OCI-LY1 (cell line): ENCODE data around the gene GPR45.

ENCODE experiments used
- H2AFZ ChIP-seq: fragments of 200-600 bp; sonication (generic), shearing (Covaris generic); 2 replicates; pipeline ENCODE4 v1.6.0; 2014; ENCODE audit warnings: antibody characterized with exemption, mild to moderate bottlenecking, low read length
- H3F3A ChIP-seq: fragments of 200-600 bp; sonication (generic), shearing (Covaris generic); 2 replicates; pipeline ENCODE4 v1.6.0; 2014; ENCODE audit warnings: mild to moderate bottlenecking, antibody characterized with exemption, low read length, moderate library complexity; ENCODE audit not compliant: insufficient read depth
- H3K27ac ChIP-seq: fragments of 200-600 bp; sonication (generic); 2 replicates; pipeline ENCODE4 v1.5.1; 2014; ENCODE audit warnings: low read length, mixed run types, mild to moderate bottlenecking, low read depth; ENCODE audit not compliant: poor library complexity, severe bottlenecking
- H3K27me3 ChIP-seq: fragments of 200-600 bp; sonication (generic); 2 replicates; pipeline ENCODE4 v1.6.0; 2014; ENCODE audit warnings: antibody characterized with exemption, mild to moderate bottlenecking, low read length, moderate library complexity; ENCODE audit not compliant: insufficient read depth
- H3K36me3 ChIP-seq: fragments of 200-600 bp; sonication (generic); 2 replicates; pipeline ENCODE4 v1.6.1; 2014; ENCODE audit warnings: mild to moderate bottlenecking, antibody characterized with exemption, low read length, moderate library complexity, mixed read lengths; ENCODE audit not compliant: insufficient read depth
- H3K4me1 ChIP-seq: fragments of 200-600 bp; sonication (generic); 2 replicates; pipeline ENCODE4 v1.5.1; 2014; ENCODE audit warnings: mild to moderate bottlenecking, low read length, moderate library complexity; ENCODE audit not compliant: insufficient read depth, severe bottlenecking
- H3K4me2 ChIP-seq: fragments of 200-600 bp; sonication (generic), shearing (Covaris generic); 2 replicates; pipeline ENCODE4 v1.6.1; 2014; ENCODE audit warnings: low read length
- H3K4me3 ChIP-seq: fragments of 200-600 bp; sonication (generic); 2 replicates; pipeline ENCODE4 v1.5.1; 2014; ENCODE audit warnings: low read length, low read depth, mild to moderate bottlenecking, mixed read lengths; ENCODE audit not compliant: poor library complexity, severe bottlenecking
- H3K79me2 ChIP-seq: fragments of 200-600 bp; shearing (Covaris generic); 2 replicates; pipeline ENCODE4 v1.6.1; 2016; ENCODE audit warnings: mixed run types, low read length, mixed read lengths; ENCODE audit not compliant: insufficient read depth
- H3K9ac ChIP-seq: fragments of 200-600 bp; sonication (generic), shearing (Covaris generic); 2 replicates; pipeline ENCODE4 v1.6.1; 2014; ENCODE audit warnings: mild to moderate bottlenecking, low read length, mixed read lengths
- H3K9me2 ChIP-seq: fragments of 200-600 bp; sonication (generic), shearing (Covaris generic); 2 replicates; pipeline ENCODE4 v1.6.1; 2014; ENCODE audit warnings: low read depth, mild to moderate bottlenecking, low read length, mixed read lengths
- H3K9me3 ChIP-seq: fragments of 200-600 bp; shearing (Covaris generic); 2 replicates; pipeline ENCODE4 v1.6.1; 2014; ENCODE audit warnings: low read length, mixed read lengths
- H4K20me1 ChIP-seq: fragments of 200-600 bp; sonication (generic), shearing (Covaris generic); 2 replicates; pipeline ENCODE4 v1.6.0; 2016; ENCODE audit warnings: mild to moderate bottlenecking, low read length; ENCODE audit not compliant: insufficient read depth
- EZH2 ChIP-seq: fragments of 200-600 bp; sonication (generic), shearing (Covaris generic); IDR thresholded peaks from 2 replicates; pipeline ENCODE4 v1.8.0; 2017; ENCODE audit warnings: borderline replicate concordance, mixed run types, mild to moderate bottlenecking, antibody characterized with exemption, low read length, moderate library complexity, mixed read lengths
- TF ChIP-seq, protein P1 (sequence below): fragments of 200-600 bp; sonication (generic), shearing (Covaris generic); IDR thresholded peaks from 2 replicates; pipeline ENCODE4 v1.5.1; 2017; ENCODE audit warnings: mild to moderate bottlenecking, antibody characterized with exemption, low read length, moderate library complexity, mixed read lengths

GPR45 gene

DNA sequence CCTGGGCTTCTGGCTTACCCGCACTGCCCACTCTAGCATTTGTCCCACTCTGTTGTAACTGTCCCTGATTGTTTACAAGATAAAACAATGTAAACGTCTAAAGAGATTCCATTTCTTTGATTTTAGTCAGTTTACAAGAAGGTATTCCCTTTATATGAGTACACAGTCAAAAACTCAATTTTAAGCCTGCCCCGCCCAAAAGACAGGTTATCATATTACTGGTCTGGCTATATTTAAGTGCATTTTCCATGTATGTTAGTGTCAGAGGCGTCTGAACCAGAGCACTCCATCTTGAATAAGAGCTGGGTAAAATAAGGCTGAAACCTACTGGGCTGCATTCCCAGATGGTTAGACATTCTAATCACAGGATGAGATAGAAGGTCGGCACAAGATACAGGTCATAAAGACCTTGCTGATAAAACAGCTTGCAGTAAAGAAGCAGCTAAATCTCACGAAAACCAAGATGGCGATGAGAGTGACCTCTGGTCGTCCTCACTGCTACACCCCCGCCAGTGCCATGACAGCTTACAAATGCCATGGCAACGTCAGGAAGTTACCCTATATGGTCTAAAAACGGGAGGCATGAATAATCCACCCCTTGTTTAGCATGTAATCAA is 15.0 kb downstream of the GPR45 start:
- H3K79me2 ChIP-seq = no peaks in the 10 kb centered on the region
- H3K36me3 ChIP-seq = no peaks in the 10 kb centered on the region
- no peaks in the 10 kb centered on the region for H3K9me3 ChIP-seq
- no peak overlapping the region for H3K4me2 ChIP-seq
- TF ChIP-seq, protein P1, sequence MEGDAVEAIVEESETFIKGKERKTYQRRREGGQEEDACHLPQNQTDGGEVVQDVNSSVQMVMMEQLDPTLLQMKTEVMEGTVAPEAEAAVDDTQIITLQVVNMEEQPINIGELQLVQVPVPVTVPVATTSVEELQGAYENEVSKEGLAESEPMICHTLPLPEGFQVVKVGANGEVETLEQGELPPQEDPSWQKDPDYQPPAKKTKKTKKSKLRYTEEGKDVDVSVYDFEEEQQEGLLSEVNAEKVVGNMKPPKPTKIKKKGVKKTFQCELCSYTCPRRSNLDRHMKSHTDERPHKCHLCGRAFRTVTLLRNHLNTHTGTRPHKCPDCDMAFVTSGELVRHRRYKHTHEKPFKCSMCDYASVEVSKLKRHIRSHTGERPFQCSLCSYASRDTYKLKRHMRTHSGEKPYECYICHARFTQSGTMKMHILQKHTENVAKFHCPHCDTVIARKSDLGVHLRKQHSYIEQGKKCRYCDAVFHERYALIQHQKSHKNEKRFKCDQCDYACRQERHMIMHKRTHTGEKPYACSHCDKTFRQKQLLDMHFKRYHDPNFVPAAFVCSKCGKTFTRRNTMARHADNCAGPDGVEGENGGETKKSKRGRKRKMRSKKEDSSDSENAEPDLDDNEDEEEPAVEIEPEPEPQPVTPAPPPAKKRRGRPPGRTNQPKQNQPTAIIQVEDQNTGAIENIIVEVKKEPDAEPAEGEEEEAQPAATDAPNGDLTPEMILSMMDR = no peak
- no peak for TF ChIP-seq EZH2
- no peaks in the 10 kb centered on the region for H3K27me3 ChIP-seq
- no peak overlapping the region for H2AFZ ChIP-seq
- no peaks in the 10 kb centered on the region for H4K20me1 ChIP-seq
- H3K4me1 ChIP-seq = no peaks in the 10 kb centered on the region
- H3K27ac ChIP-seq = no peak overlapping the region
- no peak overlapping the region for H3K4me3 ChIP-seq
- H3K9ac ChIP-seq = no peak overlapping the region
- H3F3A ChIP-seq = no peaks in the 10 kb centered on the region
- H3K9me2 ChIP-seq = no peaks in the 10 kb centered on the region

DNA sequence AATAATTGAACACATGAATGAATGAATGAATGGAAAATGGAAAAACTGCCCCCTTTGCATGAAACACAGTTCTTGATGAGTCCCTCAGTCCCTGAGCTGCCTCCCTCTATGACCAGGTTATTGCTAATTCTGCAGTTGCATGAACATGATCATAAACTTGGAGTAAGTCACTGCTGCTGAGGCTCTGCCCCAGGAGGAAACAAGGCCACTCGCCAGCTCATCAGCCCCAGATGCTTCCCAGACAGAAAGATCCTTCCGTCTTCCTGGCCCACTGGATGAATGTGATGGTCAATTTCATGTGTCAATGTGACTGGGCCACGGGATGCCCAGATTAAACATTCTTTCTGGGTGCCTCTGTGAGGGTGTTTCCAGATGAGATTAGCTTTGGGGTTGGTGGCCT is 16.4 kb downstream of the GPR45 start:
- H2AFZ ChIP-seq = no peak overlapping the region
- no peaks in the 10 kb centered on the region for H3K36me3 ChIP-seq
- H3K27ac ChIP-seq = no peak overlapping the region
- H3K79me2 ChIP-seq = no peaks in the 10 kb centered on the region
- no peaks in the 10 kb centered on the region for H3K27me3 ChIP-seq
- no peak overlapping the region for H3K4me3 ChIP-seq
- no peaks in the 10 kb centered on the region for H4K20me1 ChIP-seq
- no peak for TF ChIP-seq EZH2
- TF ChIP-seq, protein P1 = no peak
- H3K4me1 ChIP-seq = no peaks in the 10 kb centered on the region
- H3K4me2 ChIP-seq = no peak overlapping the region
- no peak overlapping the region for H3K9ac ChIP-seq
- no peaks in the 10 kb centered on the region for H3K9me2 ChIP-seq
- no peaks in the 10 kb centered on the region for H3F3A ChIP-seq
- no peaks in the 10 kb centered on the region for H3K9me3 ChIP-seq

DNA sequence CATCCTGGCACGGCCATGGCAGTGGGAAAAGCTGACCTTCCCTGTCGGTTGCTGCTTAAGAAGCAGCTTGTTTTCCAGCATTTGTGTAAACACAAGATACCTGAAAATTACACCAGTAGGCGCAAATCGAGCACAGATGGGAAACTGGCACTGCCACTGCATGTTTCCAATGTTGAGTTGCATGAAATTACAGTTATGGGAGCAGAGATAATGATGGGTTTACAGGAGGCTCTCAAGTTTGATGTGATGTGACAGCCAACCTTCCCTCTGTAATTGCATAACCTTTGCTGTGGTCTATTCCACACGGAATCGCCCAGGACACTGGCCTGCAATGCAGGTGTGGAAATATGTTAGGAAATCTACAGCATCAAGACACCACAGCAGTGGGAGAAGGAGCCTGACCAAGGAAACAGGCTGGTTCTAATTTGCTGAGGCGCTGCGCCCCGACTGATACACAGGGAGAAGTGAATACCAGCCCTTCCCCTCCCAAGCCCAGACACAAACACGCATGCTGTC is 17.4 kb downstream of the GPR45 start:
- Histone ChIP-seq H3K9ac (no peak overlapping the region), H3K9me2 (no peaks in the 10 kb centered on the region), H3K27me3 (no peaks in the 10 kb centered on the region), H3F3A (no peaks in the 10 kb centered on the region), H3K27ac (no peak overlapping the region), H3K36me3 (no peaks in the 10 kb centered on the region), H3K4me2 (no peak overlapping the region), H4K20me1 (no peaks in the 10 kb centered on the region), H3K4me1 (no peaks in the 10 kb centered on the region), H2AFZ (no peak overlapping the region), H3K9me3 (no peaks in the 10 kb centered on the region), H3K4me3 (no peak overlapping the region), H3K79me2 (no peaks in the 10 kb centered on the region)
- TF ChIP-seq, protein P1 = no peak
- TF ChIP-seq EZH2 = no peak
